Colon (tissue), 2 donors: ENCODE results near the gene BNIPL.

Experiments
- FAIRE-seq: peaks from 2 replicates; lab custom pipeline; 2012; peaks lifted over from hg19 to GRCh38; lab: Jason Lieb, UNC
- donor health status: control.
- donor health status: control.

The BNIPL gene, protein sequence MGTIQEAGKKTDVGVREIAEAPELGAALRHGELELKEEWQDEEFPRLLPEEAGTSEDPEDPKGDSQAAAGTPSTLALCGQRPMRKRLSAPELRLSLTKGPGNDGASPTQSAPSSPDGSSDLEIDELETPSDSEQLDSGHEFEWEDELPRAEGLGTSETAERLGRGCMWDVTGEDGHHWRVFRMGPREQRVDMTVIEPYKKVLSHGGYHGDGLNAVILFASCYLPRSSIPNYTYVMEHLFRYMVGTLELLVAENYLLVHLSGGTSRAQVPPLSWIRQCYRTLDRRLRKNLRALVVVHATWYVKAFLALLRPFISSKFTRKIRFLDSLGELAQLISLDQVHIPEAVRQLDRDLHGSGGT

DNA sequence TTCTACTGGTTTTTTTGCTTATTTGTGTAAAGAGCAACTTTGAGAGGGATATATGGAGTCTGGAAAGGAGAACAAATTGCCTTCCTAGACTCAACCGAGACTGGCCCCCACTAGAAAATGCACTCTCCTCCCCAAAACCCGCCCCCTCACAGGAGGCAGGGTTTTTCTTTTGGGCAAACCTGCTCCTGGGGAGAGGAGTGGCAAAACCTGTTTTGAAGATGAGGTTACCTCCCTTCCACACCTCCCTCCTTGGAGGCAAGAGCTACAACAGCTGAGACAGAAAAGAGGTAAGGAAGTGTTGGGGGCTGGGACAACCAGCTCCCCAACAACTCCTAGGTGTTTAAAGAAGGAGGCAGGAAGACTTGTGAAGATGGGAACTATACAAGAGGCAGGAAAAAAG, at the start of gene BNIPL:
Gene BNIPL (plus strand): TSS at position 231 of the 400 bp plus-strand sequence. CDS start 140 bp downstream, at position 371.
- no peak for FAIRE-seq

DNA sequence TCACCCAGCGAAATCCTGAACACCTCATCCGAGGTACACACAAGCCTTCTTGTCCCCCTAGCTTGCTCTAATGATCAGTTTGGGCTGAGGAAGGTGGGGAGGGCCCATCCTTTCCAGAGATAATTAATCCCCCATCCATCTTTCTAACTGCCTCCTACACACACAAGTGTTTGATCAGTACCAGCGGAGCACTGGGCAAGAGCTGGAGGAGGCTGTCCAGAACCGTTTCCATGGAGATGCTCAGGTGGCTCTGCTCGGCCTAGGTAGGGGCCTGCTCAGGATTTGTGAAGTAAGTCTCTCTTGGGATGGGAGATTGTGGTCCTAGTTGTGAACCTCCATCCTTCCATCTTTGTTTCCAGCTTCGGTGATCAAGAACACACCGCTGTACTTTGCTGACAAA, 48.5 kb upstream of the BNIPL start:
- FAIRE-seq, result no peak

DNA sequence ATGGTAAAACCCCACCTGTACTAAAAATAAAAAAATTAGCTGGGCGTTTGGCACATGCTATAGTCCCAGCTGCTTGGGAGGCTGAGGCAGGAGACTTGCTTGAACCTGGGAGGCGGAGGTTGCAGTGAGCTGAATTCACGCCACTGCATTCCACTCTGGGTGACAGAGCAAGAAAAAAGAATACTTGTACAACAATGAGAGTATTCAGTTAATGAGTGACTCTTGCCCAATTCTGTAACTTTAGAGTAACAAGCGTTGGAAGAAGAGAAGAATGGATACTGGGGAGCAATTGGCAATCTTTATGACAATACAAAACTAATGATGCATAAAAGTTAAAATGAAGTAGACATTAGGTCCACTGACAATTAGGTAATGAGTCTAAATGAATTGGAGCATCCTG, 43.8 kb upstream of the BNIPL start:
- no peak for FAIRE-seq

DNA sequence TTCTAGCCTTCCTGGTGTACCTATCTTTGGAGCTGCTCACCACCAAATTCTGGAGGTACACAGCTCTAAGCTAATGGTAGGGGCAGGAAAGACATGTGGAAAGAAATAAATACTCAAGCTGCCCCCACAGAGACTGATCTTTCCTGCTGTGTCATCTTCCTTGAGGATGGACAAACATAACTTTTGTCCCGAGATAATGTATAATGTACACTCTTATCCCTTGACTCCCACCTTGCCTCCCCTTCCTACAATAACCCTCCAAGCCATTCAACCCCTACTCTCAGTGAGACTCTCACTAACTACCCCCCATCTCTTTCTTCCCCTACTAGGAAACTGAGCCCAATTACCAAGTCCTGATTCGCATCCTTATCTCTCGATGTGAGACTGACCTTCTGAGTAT, 42.1 kb upstream of the BNIPL start:
- FAIRE-seq, result no peak

DNA sequence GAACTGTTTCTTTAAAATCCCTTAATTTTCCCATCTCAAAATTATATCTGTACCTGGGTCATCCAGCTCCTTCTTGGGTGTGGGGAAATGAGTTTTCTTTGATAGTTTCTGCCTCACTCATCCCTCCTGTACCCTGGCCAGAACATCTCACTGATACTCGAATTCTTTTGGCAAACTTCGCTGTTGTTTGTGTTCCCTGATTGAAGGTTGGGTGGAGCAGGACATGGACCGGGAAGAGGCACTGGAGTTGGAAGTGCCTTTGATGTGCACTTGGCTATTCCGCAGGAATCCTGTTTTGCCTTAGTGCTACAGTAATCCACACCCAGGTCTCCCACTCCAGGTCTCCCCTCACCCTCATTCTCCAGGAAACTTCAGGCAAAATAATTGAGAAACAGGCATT, 40.9 kb upstream of the BNIPL start:
- FAIRE-seq, result no peak

DNA sequence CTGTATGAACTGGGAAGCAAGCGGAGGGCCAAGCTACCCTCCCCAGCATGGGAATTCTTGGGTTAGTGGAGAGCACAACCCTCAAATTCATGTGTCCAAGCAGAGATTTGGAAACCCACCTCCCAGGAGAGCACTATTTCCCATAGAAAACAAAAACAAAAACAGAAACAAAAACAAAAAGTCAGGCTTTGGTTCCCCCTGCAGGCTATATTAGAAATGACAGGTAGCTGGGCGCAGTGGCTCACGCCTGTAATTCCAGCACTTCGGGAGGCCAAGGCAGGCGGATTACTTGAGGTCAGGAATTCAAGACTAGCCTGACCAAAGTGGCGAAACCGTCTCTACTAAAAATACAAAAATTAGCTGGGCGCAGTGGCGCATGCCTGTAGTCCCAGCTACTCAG, 40.5 kb upstream of the BNIPL start:
- FAIRE-seq, result no peak

DNA sequence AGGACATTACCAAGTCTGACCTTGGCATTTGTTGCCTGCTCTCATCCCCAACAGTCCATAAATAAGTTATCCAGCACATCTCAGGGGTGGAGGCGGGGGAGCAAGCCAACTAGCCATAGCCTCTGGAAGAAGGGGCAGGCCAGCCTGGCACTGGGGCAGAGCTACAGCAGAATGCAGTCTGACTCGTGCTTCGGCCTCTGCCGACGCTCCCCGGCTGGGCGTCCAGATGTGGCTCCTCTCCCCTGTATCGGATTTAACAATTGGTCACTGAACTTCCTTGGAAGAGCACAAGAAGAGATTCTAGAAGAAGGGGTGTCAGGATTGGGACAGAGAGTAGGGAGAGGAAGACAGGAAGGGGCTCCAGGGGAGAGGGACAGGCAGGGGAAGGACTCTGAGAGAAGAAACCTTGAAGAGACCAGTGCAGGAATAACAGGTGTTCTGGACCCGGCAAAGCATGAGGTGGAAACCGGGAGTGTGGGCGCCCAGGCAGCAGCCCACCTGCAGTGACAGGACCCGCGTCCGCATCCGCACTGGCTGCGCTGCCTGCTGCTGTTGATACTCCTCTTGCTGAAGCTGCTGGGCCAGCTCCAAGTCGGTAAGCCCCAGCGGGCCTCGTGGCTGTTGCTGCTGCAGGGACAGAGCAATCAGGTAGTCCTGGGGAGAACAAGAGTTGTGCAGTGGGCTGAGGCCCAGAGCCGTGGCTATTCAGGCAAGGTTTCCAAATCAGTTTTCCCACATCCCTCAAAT, 39.1 kb upstream of the BNIPL start:
- FAIRE-seq, result no peak

DNA sequence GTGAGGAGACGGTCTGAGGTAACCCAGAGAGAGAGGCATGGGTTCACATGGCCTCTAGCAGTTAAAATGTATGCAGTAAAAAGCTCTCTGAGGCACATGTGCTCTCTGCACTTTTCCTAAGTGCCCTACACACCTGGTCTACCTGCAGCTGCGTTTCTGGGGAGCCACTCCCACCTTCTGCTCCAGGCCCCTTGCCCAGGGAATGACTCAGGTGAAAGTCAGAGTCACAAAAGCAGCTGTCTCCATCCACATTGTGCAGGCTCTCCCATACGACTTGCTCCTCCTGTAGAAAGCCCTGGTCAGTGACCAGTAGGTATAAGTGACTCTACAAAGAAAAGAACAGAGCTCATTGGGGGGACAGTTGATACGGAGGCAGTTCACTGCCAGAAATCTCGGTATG, 38.4 kb upstream of the BNIPL start:
- FAIRE-seq, result no peak

DNA sequence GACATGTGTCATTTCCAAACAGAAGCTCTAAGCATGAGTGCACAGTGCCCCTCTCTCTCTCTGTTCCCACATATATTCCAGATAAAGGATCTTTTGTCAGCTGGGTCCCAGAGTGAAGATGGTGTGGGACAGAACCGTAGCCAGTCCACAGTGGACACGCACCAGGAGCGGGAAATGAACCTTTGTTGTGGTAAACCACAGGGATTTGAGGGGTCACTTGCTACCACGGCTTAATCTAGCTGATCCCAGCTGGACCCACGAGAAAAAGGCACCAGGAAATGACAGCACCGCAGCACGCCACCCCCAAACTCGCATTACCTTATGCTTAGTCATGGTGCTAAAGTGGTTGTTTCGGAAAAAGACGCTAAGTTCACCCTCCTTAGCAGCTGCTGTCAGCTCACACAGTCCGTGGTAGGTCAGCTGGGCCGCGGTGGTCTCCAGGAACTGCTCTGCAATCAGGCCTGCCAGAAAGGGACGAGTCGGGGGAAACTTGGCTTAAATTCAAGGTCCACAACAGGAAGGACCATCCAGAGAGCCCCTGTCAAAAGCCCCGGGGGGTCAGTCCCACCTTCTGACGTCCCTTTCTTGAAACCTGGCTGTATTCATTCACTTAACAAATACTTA, 37.2 kb upstream of the BNIPL start:
- FAIRE-seq, result no peak

DNA sequence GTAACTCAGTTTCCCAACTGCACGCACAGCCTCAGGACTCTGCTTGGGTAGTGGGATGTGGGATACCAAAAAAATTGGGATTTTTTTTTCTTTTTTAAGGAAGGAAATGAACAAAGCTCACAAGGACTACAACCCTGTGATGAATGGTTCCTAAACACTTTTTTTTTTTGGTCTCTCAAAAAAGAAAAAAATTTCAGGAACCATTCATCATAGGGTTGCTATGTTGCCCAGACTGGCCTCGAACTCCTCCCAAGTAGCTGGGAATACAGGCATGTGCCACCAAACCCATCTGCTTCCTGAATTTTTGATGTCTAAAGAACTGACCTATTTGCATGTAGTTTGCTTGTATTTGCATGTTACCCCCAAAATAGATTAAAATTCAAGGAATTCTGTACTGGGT, 36.5 kb upstream of the BNIPL start:
- no peak for FAIRE-seq

DNA sequence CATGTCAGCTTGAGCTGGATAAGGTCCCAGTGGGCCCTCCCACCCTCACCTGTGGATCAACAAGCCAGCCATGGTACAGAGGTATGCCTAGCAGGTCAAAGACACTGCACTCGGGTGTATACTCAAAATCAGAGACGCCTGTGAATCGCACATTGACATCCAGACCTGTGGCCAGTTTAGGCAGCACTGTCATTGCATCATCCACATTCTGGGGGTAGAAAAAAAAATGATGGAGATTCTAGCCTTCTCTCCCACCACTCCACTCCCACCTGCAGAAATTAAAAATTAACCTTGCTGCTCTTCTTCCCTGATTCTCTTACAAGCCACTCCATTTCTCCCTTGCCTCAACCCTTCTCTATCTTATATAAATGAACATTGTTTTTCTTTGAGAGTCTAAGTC, 36.0 kb upstream of the BNIPL start:
- no peak for FAIRE-seq

DNA sequence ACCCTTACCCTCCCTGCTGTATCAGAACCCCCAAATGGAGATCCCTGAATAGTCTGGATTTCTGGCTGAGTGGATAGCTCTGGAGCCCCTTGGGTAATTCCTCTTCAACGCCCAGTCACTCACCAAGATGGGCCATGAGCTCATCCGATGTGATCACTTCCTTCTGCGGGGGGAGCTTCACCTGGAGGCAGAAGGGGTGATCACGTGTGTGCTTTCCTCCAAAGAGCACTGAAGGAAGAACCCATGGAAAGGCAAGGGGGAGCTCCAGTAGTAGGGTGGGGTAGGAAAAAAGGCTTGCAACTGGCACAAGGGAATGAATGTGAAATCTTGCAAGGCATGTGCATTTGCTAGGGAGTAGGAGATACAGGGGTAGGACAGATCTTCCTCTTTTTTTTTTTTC, 34.8 kb upstream of the BNIPL start:
- no peak for FAIRE-seq

DNA sequence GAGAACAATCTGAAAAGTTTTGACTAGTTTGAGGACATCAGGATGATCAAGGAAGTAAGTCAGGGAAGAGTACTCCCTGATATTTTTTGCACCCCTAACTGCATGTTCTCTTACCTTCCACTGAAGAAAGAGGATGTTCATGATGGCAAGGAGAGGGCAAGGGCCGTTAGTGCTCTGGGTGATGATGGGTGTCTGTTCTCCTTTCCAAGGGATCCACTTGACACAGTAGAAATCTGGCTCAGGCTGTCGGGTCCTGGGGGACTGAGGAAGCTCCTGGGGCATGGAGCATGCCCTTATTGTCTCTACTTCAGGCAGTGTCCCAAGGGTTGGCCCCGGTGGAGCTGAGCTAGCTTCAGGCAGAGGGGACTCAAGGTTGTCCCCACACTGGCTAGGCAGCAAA, 34.3 kb upstream of the BNIPL start:
- no peak for FAIRE-seq

DNA sequence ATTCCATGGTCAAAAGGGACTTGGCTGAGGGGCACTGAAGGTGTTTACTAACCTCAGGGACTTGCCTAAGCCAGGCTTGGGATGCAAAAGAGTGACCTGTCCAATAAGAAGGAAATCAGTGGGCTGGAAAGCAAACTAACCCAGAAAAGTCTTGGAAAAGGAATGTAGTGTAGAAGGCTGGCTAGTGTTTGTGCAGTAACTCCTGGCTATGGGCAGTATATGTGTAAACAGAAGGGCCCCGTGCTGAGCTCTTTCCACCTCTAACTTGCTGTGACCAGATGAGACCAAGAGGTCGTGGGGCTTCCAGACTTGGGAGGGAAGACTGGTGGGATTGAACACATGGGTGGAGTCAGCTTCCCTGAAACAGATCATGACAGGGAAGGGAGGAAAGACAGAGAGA, 33.8 kb upstream of the BNIPL start:
- FAIRE-seq, result no peak

DNA sequence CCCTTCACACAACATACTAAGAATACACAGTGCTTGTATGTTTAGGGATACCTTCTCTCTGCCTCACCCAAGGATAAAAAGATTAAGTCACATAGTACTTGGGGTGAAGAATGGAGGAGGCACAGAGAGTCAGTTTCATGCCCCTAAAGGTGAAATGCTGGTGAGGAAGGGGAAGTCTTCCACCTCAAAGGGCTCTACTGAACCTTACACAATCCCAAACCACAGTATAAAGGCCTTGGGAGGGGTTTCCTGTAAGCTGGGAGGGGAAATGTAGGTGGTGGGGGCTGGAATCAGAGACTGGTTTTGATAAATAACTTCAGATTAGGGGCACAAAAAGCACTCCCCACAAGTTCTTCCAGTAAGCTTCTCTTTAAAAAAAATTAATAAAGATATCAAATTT, 33.2 kb upstream of the BNIPL start:
- no peak for FAIRE-seq

DNA sequence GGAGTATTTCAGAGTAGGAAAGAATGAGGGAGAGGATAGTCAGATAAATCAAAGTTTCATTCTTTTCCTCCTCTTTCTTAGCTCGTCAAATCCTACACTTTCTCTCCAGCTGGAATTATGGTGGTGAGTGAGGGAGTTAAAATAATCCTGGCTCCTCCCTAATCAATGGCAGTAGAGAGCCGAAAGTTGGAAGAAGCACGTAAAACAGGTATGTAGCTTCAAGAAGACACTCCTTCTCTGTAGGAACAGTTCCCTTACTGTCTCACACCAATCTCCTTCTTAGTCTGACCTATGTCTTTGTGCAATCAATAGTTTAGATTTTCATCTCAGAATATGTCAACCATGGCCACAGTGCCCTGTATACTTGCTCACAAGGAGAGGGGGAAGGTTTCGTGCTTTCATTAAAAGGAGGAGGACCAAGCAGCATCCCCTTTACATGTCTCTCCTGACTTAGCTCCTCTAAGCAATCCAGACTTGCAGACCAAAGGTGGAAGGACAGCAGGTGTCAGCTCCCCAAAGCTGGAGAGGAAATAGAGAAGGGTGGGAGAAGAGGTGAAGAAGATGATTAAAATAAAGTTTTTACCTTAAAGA, 30.6 kb upstream of the BNIPL start:
- no peak for FAIRE-seq

DNA sequence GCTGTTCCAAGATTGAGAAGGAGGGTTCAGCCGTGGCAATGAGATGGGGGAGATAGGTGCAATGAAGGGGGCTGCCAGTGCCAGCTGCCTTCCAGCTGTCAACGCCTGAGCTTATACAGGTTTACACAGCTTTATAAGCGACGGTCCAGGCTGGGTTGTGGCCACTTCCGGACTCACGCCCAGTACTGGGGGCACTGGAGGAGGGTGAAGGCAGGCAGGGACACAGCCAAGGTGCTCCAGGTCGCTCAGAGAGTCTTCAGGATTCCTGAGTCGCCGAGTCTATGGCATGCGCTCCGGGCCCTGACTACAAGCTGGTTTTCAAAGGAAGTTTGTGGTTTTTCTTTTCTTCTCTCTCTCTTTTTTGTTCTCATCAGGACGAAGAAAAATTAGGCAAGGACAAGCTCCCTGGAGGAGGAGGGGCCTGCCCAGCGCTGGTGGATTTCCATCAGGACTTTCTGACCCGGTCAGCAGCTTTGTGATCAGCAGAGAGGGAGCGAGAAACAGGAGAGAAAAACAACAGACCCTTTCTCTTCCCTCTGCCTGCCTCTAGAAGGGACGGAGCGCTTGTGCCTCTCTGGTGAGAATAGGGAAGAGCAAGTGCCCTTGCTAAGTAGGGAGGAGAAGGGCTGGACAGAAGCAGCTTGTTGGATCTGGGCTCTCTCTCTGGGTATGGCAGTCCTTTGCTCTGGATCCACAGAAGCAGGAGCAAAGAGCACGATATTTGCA, 29.9 kb upstream of the BNIPL start, which contains the start of gene MINDY1:
Gene MINDY1 (minus strand): TSS at position 576 of the 726 bp plus-strand sequence. CDS start 4,285 bp downstream, outside the sequence.
- FAIRE-seq, result no peak

DNA sequence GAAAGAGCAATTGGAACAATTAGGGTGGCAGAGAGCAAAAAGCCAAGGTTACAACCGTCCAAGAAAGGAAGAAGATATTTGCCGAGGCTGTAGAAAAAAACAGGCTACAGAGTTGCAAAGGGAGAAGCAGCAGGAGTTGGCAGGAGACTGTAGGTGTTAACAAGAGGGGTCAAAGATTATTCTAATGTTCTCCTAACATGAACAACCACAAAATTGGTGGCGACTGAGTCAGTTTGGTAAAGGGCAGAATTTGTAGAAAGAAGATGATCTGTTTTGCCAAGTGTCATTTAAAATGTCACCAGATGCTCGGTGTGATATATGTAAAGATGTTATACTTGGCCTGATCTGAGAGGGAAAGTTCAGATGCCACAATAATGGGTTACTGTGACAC, 28.5 kb upstream of the BNIPL start:
- no peak for FAIRE-seq

DNA sequence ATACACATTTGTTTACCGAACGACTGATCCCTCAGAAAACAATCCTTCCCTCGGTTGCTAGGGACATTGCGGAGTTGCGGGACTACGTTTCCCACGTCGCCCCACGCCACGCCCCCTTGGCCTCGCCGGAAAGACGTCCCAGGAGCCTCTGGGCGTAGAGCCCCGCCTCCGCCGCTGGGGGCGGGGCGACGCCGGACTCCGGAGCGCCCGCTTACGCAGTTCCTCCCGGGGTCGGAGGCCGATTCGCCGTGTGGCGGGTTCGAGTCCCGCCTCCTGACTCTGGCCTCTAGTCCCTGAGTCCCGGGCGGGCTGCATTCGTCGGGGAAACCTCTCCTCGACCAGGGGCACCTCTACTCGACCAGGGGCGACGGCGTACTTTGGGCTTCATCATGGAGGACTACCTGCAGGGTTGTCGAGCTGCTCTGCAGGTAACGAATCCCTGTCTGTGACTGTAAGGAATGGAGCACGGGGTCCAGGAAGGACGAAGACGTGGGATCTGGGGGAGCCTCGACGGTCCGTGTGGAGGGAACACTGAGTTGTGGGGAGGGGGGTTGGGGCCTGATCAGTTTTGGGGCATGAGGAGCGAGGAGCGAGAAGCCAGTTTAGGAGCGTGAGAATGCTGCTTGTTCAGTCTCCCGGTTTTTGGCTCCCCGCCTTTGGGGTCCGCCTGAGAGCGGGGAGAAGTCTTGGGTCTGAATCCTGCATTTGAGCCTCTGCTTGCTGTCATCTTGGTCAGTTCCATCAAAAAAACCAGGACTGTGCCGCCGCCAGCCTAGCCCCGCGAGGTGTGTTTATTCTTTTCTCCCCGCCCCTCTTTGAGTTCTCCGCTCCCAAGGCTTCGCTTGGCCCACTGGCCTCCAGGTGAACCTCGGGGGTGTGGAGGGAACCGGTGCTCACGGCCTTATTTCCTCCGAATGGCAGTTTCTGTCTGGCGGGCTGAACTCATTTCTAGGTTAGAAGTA, 27.9 kb upstream of the BNIPL start, which contains the start of gene PRUNE1:
Gene PRUNE1 (plus strand): TSS at position 206 of the 962 bp plus-strand sequence. CDS start 184 bp downstream, at position 390.
- no peak for FAIRE-seq

DNA sequence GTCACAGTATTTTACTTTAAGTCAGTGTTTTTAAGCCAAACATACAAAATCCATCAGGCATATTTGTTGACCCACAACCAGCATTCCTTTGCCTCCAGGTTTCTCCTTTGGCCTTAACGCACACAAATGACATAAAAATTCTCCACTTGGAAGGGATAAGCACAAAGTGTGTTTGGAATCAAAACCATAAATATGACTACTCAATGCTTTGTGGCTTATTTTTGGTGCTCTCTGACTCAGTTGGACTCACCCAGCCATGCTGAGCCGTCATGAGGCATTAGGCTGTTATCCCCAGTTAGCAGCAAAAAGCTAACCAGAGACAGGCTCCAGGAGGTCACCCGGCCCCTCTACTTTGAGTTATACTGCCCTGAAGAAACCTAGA, 27.2 kb upstream of the BNIPL start:
- FAIRE-seq, result no peak
